ENCODE data around the gene MORN1. TPM values are rescaled to one million over a fixed set of nuclear protein-coding genes. Genes with fewer than 3 reads are reported as not detected.

MORN1 gene
- total and polyA plus RNA-seq, 10 donors: 1.9 to 13.5 (median 6.9) TPM

- no peak for DNase-seq
These were observed 25.9 kb upstream of the MORN1 start for GRCh38 chr1:2417083-2417832.

DNA sequence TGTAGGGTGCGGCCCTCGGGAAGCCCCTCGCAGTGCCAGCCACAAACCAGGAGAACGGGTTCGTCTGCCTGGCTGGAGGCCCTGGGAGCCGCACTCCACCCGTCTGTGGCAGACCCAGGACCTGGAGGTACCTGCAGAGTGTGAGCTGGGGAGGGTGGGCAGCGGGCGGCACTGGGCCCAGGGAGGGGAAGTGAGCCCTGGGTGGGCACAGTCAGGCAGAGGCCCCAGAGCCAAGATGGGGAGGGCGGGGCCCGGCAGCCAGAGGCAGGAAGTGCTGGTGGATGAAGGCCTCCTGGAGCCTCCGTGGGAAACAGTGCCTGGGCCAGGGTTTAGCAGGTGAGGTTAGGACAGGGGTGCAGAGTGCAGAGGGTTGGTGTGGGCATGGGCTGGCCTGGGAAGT lies 25.0 kb upstream of the MORN1 start:
- Histone ChIP-seq H3K27me3 (replicated peaks in 1 of 7) (peaks cover 0 to 60% (median 9%) of the 10 kb centered on the region in 7 donors), H3K4me1 (peaks cover 27 to 60% (median 49%) of the 10 kb centered on the region in 6 donors), H3K36me3 (no peaks in the 10 kb centered on the region), H3K4me3 (peak overlapping the region in 7 of 8 donors; percentile 12 to 69 (median 38)), H3K27ac (peak overlapping the region in 5 of 8 donors; percentile 43 to 88 (median 71)), H3K9me3 (no peaks in the 10 kb centered on the region)
- intact Hi-C loops (cut with DNase I; ENCODE audit: low total_unique reads): loop anchor here (5.0 kb wide), 1 partner anchor 371 kb away; no protein-coding TSS in a partner anchor
- no peak for DNase-seq
- 7 to 21% (median 12%) methylated on average over 5 to 12 of the region's 12 CpGs for WGBS, 5 donors
- TF ChIP-seq CTCF (IDR thresholded peaks at IDR 0.05 in 8 of 11, conservative IDR thresholded peaks at IDR 0.05 in 3 of 11): no peak
- TF ChIP-seq POLR2A (IDR thresholded peaks at IDR 0.05): no peak
- no peak for TF ChIP-seq POLR2AphosphoS5 (IDR thresholded peaks at IDR 0.05)

More at GRCh38 chr1:2417083-2417832, 25.9 kb upstream of the MORN1 start:
- peaks cover 21 to 52% (median 40%) of the 10 kb centered on the region in 6 donors for H3K4me1 ChIP-seq
- intact Hi-C loops (cut with DNase I; ENCODE audit: low total_unique reads): loop anchor here (5.0 kb wide), 1 partner anchor 370 kb away; no protein-coding TSS in a partner anchor
- H3K9me3 ChIP-seq: peaks cover 0 to 5% (median 0%) of the 10 kb centered on the region in 8 donors
- H3K27ac ChIP-seq: peak overlapping the region in 3 of 8 donors; percentile 71 to 88 (median 86)
- H3K4me3 ChIP-seq: peak overlapping the region in 1 of 8 donors; percentile 69
- H3K36me3 ChIP-seq: no peaks in the 10 kb centered on the region
- H3K27me3 ChIP-seq (replicated peaks in 1 of 7): peaks cover 0 to 60% (median 9%) of the 10 kb centered on the region in 7 donors
- 73 to 91% (median 84%) methylated on average over 10 to 13 of the region's 13 CpGs for WGBS, 5 donors
- TF ChIP-seq POLR2A (IDR thresholded peaks at IDR 0.05): no peak
- TF ChIP-seq CTCF (IDR thresholded peaks at IDR 0.05 in 8 of 11, conservative IDR thresholded peaks at IDR 0.05 in 3 of 11): no peak
- no peak for TF ChIP-seq POLR2AphosphoS5 (IDR thresholded peaks at IDR 0.05)

GRCh38 chr1:2415801-2416208 lies 24.5 kb upstream of the MORN1 start:
- 24 to 40% (median 29%) methylated on average over 13 to 19 of the region's 19 CpGs for WGBS, 5 donors
- Histone ChIP-seq H3K27me3 (replicated peaks in 1 of 7) (peaks cover 0 to 58% (median 9%) of the 10 kb centered on the region in 7 donors), H3K9me3 (no peaks in the 10 kb centered on the region), H3K4me1 (peaks cover 29 to 66% (median 52%) of the 10 kb centered on the region in 6 donors), H3K27ac (peak overlapping the region in 7 of 8 donors; percentile 9 to 88 (median 59)), H3K4me3 (peak overlapping the region; percentile 12 to 69 (median 38)), H3K36me3 (no peaks in the 10 kb centered on the region)
- intact Hi-C loops (cut with DNase I; ENCODE audit: low total_unique reads): loop anchor here (5.0 kb wide), 1 partner anchor 371 kb away; no protein-coding TSS in a partner anchor
- TF ChIP-seq POLR2AphosphoS5 (IDR thresholded peaks at IDR 0.05) (peak; percentile 37 to 63 (median 62)), POLR2A (IDR thresholded peaks at IDR 0.05) (no peak), CTCF (IDR thresholded peaks at IDR 0.05 in 8 of 11, conservative IDR thresholded peaks at IDR 0.05 in 3 of 11) (peak in 1 of 11 experiments; percentile 15)
- peak; percentile 89 for DNase-seq

DNA sequence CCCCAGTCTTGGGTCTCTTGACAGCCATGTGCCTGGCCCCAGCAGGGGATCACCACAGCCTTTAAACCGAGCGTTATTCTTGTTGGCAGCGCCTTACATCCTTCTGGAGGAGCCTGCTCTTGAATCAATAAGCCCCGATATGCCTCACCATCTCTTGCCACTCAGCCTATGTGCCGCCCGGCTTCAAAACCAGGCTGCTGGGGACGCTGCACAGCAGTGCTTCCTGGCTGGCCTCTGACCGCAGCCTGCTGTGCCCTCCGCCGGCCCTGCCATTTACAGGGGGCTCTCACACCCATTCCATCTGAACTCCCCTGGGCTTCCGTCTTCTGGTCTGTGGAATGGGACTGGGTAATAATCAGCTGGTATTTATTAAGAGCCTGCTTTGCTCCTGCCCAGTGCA lies 24.0 kb upstream of the MORN1 start:
- 66 to 77% (median 66%) methylated on average over 11 of the region's 11 CpGs for WGBS, 5 donors
- H3K4me1 ChIP-seq: peaks cover 29 to 71% (median 53%) of the 10 kb centered on the region in 6 donors
- no peaks in the 10 kb centered on the region for H3K9me3 ChIP-seq
- intact Hi-C loops (cut with DNase I; ENCODE audit: low total_unique reads): loop anchor here (5.0 kb wide), 1 partner anchor 372 kb away; no protein-coding TSS in a partner anchor
- peak overlapping the region in 7 of 8 donors; percentile 9 to 88 (median 59) for H3K27ac ChIP-seq
- H3K4me3 ChIP-seq: peak overlapping the region in 6 of 8 donors; percentile 34 to 69 (median 38)
- peaks cover 0 to 53% (median 9%) of the 10 kb centered on the region in 7 donors for H3K27me3 ChIP-seq (replicated peaks in 1 of 7)
- H3K36me3 ChIP-seq: peaks cover 0 to under 1% (median 0%) of the 10 kb centered on the region in 6 donors
- TF ChIP-seq CTCF (IDR thresholded peaks at IDR 0.05 in 8 of 11, conservative IDR thresholded peaks at IDR 0.05 in 3 of 11): no peak
- TF ChIP-seq POLR2A (IDR thresholded peaks at IDR 0.05): no peak
- TF ChIP-seq POLR2AphosphoS5 (IDR thresholded peaks at IDR 0.05): no peak
- DNase-seq: no peak
